HEK293 (cell line): ENCODE measurements around the gene STK32C.

ENCODE experiments used
- CTCF ChIA-PET: fragments of 350-600 bp; formaldehyde crosslinking; extraction: SDS; loops from one replicate; lab custom pipeline; 2021; ENCODE audit warnings: antibody characterized with exemption; lab: Yijun Ruan, JAX
- POLR2A ChIA-PET: fragments of 300-600 bp; formaldehyde crosslinking; extraction: SDS; loops from one replicate; lab custom pipeline; 2020; ENCODE audit warnings: antibody characterized with exemption, inconsistent platforms; lab: Yijun Ruan, JAX
- H3K27ac ChIP-seq: fragments of 200-500 bp; sonication (Bioruptor generic); 2 replicates; pipeline ENCODE4 v1.5.1; 2014; ENCODE audit warnings: low read depth, low read length, control low read depth, inconsistent platforms; ENCODE audit errors: extremely low read depth
- H3K36me3 ChIP-seq, 2 experiments: fragments of 200-500 bp in 1 of 2; sonication (Bioruptor generic) in 1 of 2; 1 replicate in 1 of 2; 2 replicates in 1 of 2; pipeline ENCODE4 v1.5.1; 2014 to 2017; ENCODE audit warnings: inconsistent platforms in 2 of 2, low read length in 2 of 2; ENCODE audit not compliant: control insufficient read depth in 2 of 2, insufficient read depth in 1 of 2
- H3K4me1 ChIP-seq: fragments of 200-500 bp; sonication (Bioruptor generic); 2 replicates; pipeline ENCODE4 v1.5.1; 2014; ENCODE audit warnings: mild to moderate bottlenecking, low read length, inconsistent platforms; ENCODE audit not compliant: control insufficient read depth, insufficient read depth
- H3K4me3 ChIP-seq: 2 replicates; pipeline ENCODE4 v1.5.1; 2011; ENCODE audit warnings: low read depth, mild to moderate bottlenecking, control low read depth, low read length, moderate library complexity
- H3K9me3 ChIP-seq: fragments of 200-500 bp; sonication (Bioruptor generic); 2 replicates; pipeline ENCODE4 v1.5.1; 2014; ENCODE audit warnings: low read depth, low read length, inconsistent platforms; ENCODE audit not compliant: control insufficient read depth, insufficient read depth
- AEBP2 ChIP-seq: fragments of 450-650 bp; formaldehyde crosslinking; IDR thresholded peaks from 2 replicates; pipeline ENCODE4 v1.5.1; 2016; ENCODE audit warnings: missing biosample characterization, missing genetic modification characterization, borderline replicate concordance
- CTCF ChIP-seq: fragments of 450-650 bp; formaldehyde crosslinking; IDR thresholded peaks from 2 replicates; pipeline ENCODE4 v1.5.1; 2016; ENCODE audit warnings: missing biosample characterization, missing genetic modification characterization
- GLIS1 ChIP-seq: fragments of 450-650 bp; formaldehyde crosslinking; IDR thresholded peaks from 2 replicates; pipeline ENCODE4 v1.5.1; 2016; ENCODE audit warnings: missing biosample characterization, missing genetic modification characterization
- KLF17 ChIP-seq: fragments of 450-650 bp; formaldehyde crosslinking; IDR thresholded peaks from 2 replicates; pipeline ENCODE4 v1.5.1; 2016; ENCODE audit warnings: missing biosample characterization, missing genetic modification characterization
- MYNN ChIP-seq: fragments of 450-650 bp; formaldehyde crosslinking; IDR thresholded peaks from 2 replicates; pipeline ENCODE4 v1.5.1; 2016; ENCODE audit warnings: missing biosample characterization, missing genetic modification characterization, borderline replicate concordance
- PRDM4 ChIP-seq: fragments of 450-650 bp; formaldehyde crosslinking; IDR thresholded peaks from 2 replicates; pipeline ENCODE4 v1.5.1; 2017; ENCODE audit warnings: missing biosample characterization, missing genetic modification characterization
- SP2 ChIP-seq: fragments of 450-650 bp; formaldehyde crosslinking; IDR thresholded peaks from 2 replicates; pipeline ENCODE4 v1.5.1; 2016; ENCODE audit warnings: missing biosample characterization, missing genetic modification characterization
- TCF7L2 ChIP-seq: IDR thresholded peaks from 2 replicates; pipeline ENCODE4 v1.6.1; 2011; ENCODE audit warnings: low read depth, mild to moderate bottlenecking, inconsistent platforms, low read length, moderate library complexity, borderline replicate concordance
- TSHZ1 ChIP-seq: fragments of 450-650 bp; formaldehyde crosslinking; IDR thresholded peaks from 2 replicates; pipeline ENCODE4 v1.5.1; 2016; ENCODE audit warnings: missing biosample characterization, missing genetic modification characterization, borderline replicate concordance
- ZBTB26 ChIP-seq: fragments of 450-650 bp; formaldehyde crosslinking; optimal IDR thresholded peaks from 2 replicates; pipeline ENCODE3; 2016; ENCODE audit warnings: missing biosample characterization, mild to moderate bottlenecking, missing genetic modification characterization
- ZFHX2 ChIP-seq: fragments of 450-650 bp; formaldehyde crosslinking; conservative IDR thresholded peaks from 2 replicates; pipeline ENCODE4 v1.5.1; 2016; ENCODE audit warnings: missing biosample characterization, missing genetic modification characterization
- ZFP69B ChIP-seq: fragments of 450-650 bp; formaldehyde crosslinking; IDR thresholded peaks from 2 replicates; pipeline ENCODE4 v1.5.1; 2016; ENCODE audit warnings: missing biosample characterization, missing genetic modification characterization
- ZNF138 ChIP-seq: fragments of 450-650 bp; formaldehyde crosslinking; IDR thresholded peaks from 2 replicates; pipeline ENCODE4 v1.5.1; 2016; ENCODE audit warnings: missing biosample characterization, missing genetic modification characterization, borderline replicate concordance
- ZNF26 ChIP-seq: fragments of 450-650 bp; formaldehyde crosslinking; IDR thresholded peaks from 2 replicates; pipeline ENCODE4 v1.5.1; 2016; ENCODE audit warnings: missing biosample characterization, missing genetic modification characterization
- ZNF521 ChIP-seq: fragments of 450-650 bp; formaldehyde crosslinking; IDR thresholded peaks from 2 replicates; pipeline ENCODE4 v1.5.1; 2017; ENCODE audit warnings: missing biosample characterization, mild to moderate bottlenecking, missing genetic modification characterization
- ZNF555 ChIP-seq: fragments of 450-650 bp; formaldehyde crosslinking; conservative IDR thresholded peaks from 2 replicates; pipeline ENCODE4 v1.5.1; 2017; ENCODE audit warnings: missing biosample characterization, mild to moderate bottlenecking, missing genetic modification characterization, inconsistent platforms
- ZNF571 ChIP-seq: fragments of 450-650 bp; formaldehyde crosslinking; IDR thresholded peaks from 2 replicates; pipeline ENCODE4 v1.5.0; 2017; ENCODE audit warnings: missing biosample characterization, missing genetic modification characterization
- ZNF600 ChIP-seq: fragments of 450-650 bp; formaldehyde crosslinking; IDR thresholded peaks from 2 replicates; pipeline ENCODE4 v1.5.1; 2016; ENCODE audit warnings: missing biosample characterization, missing genetic modification characterization
- ZNF677 ChIP-seq: fragments of 450-650 bp; IDR thresholded peaks from 2 replicates; pipeline ENCODE4 v1.5.0; 2018; ENCODE audit warnings: missing biosample characterization, mild to moderate bottlenecking, missing genetic modification characterization, moderate library complexity
- ZNF791 ChIP-seq: fragments of 450-650 bp; formaldehyde crosslinking; IDR thresholded peaks from 2 replicates; pipeline ENCODE4 v1.5.1; 2016; ENCODE audit warnings: missing biosample characterization, missing genetic modification characterization
- ZNF830 ChIP-seq: fragments of 450-650 bp; IDR thresholded peaks from 2 replicates; pipeline ENCODE4 v1.5.0; 2018; ENCODE audit warnings: missing biosample characterization, missing genetic modification characterization, low read depth, mild to moderate bottlenecking, moderate library complexity

Gene STK32C

GRCh38 chr10:132257907-132258306 lies 49.8 kb downstream of the STK32C start (continued):
- TF ChIP-seq TSHZ1: no peak
- TF ChIP-seq PRDM4 (tag by site-specific recombination): no peak
- TF ChIP-seq ZNF830 (tag by site-specific recombination): no peak
- TF ChIP-seq ZNF26 (tag by site-specific recombination): no peak
- TF ChIP-seq ZBTB26: no peak

GRCh38 chr10:132257271-132257670 lies 50.5 kb downstream of the STK32C start:
- ChIA-PET POLR2A (interaction anchor here (0.5 kb wide), 1 partner anchor 113 kb away, joined by 5 read pairs; no protein-coding TSS in a partner anchor), CTCF (no interaction called here)
- no peak overlapping the region for H3K27ac ChIP-seq
- TF ChIP-seq ZNF677 (tag by site-specific recombination) (no peak), SP2 (tag by site-specific recombination) (peak; percentile 22), ZNF555 (tag by site-specific recombination) (no peak), AEBP2 (tag by site-specific recombination) (no peak), GLIS1 (tag by site-specific recombination) (peak; percentile 83), ZNF600 (tag by site-specific recombination) (peak; percentile 60), TCF7L2 (no peak), ZNF791 (no peak), MYNN (tag by site-specific recombination) (no peak), ZFP69B (tag by site-specific recombination) (no peak), ZNF26 (tag by site-specific recombination) (no peak), ZNF138 (tag by site-specific recombination) (no peak), ZNF571 (tag by site-specific recombination) (no peak), KLF17 (0 out of 2 replicates have a peak, but pooled peaks have one; percentile 26), ZNF521 (no peak), ZFHX2 (tag by site-specific recombination) (peak; percentile 70), CTCF (tag by site-specific recombination) (no peak)

More at GRCh38 chr10:132257271-132257670, 50.5 kb downstream of the STK32C start:
- Histone ChIP-seq H3K9me3 (no peaks in the 10 kb centered on the region), H3K4me3 (no peak overlapping the region), H3K36me3 (no peaks in the 10 kb centered on the region), H3K4me1 (no peaks in the 10 kb centered on the region)
